ENCODE results near the gene SELENON. TPM values are rescaled to one million over a fixed set of nuclear protein-coding genes. Genes with fewer than 3 reads are reported as not detected.

The SELENON gene
- total RNA-seq, 4 donors from 2014 or later = 21.9 to 39.3 (median 26.9) TPM

GRCh38 chr1:25858906-25859789, 59.2 kb downstream of the SELENON start, which contains the start of gene AUNIP:
Gene AUNIP (minus strand): TSS chr1:25859457. CDS start chr1:25859357, 100 bp downstream.
- Histone ChIP-seq H3K36me3 (peaks cover 15% of the 10 kb centered on the region), H3K9me3 (no peaks in the 10 kb centered on the region), H3K4me1 (peaks cover 37% of the 10 kb centered on the region), H3K27me3 (no peaks in the 10 kb centered on the region), H3K27ac (peak within 1 kb of the TSS; percentile 67), H3K4me3 (peak within 1 kb of the TSS; percentile 60)
- WGBS = 3% methylated on average over 57 of the region's 77 CpGs
- TF ChIP-seq POLR2A (IDR thresholded peaks at IDR 0.05) (peak in 1 of 2 donors; percentile 36), POLR2AphosphoS5 (IDR thresholded peaks at IDR 0.05) (peak in 1 of 3 donors; percentile 58), EP300 (IDR thresholded peaks at IDR 0.05) (no peak), CTCF (IDR thresholded peaks at IDR 0.05) (no peak)
- peak; percentile 88 to 91 for DNase-seq (ENCODE audit: low spot score in 2 of 2)

- Histone ChIP-seq H3K9me3 (no peaks in the 10 kb centered on the region), H3K27me3 (no peaks in the 10 kb centered on the region), H3K36me3 (peaks cover 15% of the 10 kb centered on the region), H3K27ac (no peak overlapping the region), H3K4me1 (peaks cover 37% of the 10 kb centered on the region), H3K4me3 (no peak overlapping the region)
- 81% methylated on average over 16 of the region's 16 CpGs for WGBS
- TF ChIP-seq POLR2A (IDR thresholded peaks at IDR 0.05) (no peak), POLR2AphosphoS5 (IDR thresholded peaks at IDR 0.05) (no peak), EP300 (IDR thresholded peaks at IDR 0.05) (no peak), CTCF (IDR thresholded peaks at IDR 0.05) (no peak)
- no peak for DNase-seq (ENCODE audit: low spot score in 2 of 2)
Observed at GRCh38 chr1:25861316-25862286, 61.6 kb downstream of the SELENON start.

- TF ChIP-seq CTCF (IDR thresholded peaks at IDR 0.05) = no peak
- TF ChIP-seq POLR2AphosphoS5 (IDR thresholded peaks at IDR 0.05) = no peak
- TF ChIP-seq EP300 (IDR thresholded peaks at IDR 0.05) = no peak
- no peak for TF ChIP-seq POLR2A (IDR thresholded peaks at IDR 0.05)
- no peak overlapping the region for H3K27ac ChIP-seq
- H3K4me3 ChIP-seq = no peak overlapping the region
- H3K27me3 ChIP-seq = no peaks in the 10 kb centered on the region
- peaks cover 15% of the 10 kb centered on the region for H3K36me3 ChIP-seq
- H3K4me1 ChIP-seq = peaks cover 44% of the 10 kb centered on the region
- WGBS = 77% methylated on average over 20 of the region's 20 CpGs
- no peak for DNase-seq (ENCODE audit: low spot score in 2 of 2)
- no peaks in the 10 kb centered on the region for H3K9me3 ChIP-seq
Observed at GRCh38 chr1:25862785-25863485, 62.9 kb downstream of the SELENON start.

GRCh38 chr1:25863486-25864262, 63.7 kb downstream of the SELENON start:
- no peaks in the 10 kb centered on the region for H3K9me3 ChIP-seq
- no peak overlapping the region for H3K27ac ChIP-seq
- H3K27me3 ChIP-seq = no peaks in the 10 kb centered on the region
- H3K36me3 ChIP-seq = peaks cover 15% of the 10 kb centered on the region
- DNase-seq (ENCODE audit: low spot score in 2 of 2) = no peak
- TF ChIP-seq POLR2AphosphoS5 (IDR thresholded peaks at IDR 0.05) (no peak), POLR2A (IDR thresholded peaks at IDR 0.05) (no peak), EP300 (IDR thresholded peaks at IDR 0.05) (no peak), CTCF (IDR thresholded peaks at IDR 0.05) (no peak)
- WGBS = 79% methylated on average over 10 of the region's 25 CpGs
- H3K4me3 ChIP-seq = no peak overlapping the region
- peaks cover 42% of the 10 kb centered on the region for H3K4me1 ChIP-seq

Data from suprapubic skin (tissue), 4 donors.